ENCODE results near the gene PAM. TPM values are rescaled to one million over a fixed set of nuclear protein-coding genes. Genes with fewer than 3 reads are reported as not detected.

The PAM gene
- total and polyA plus RNA-seq, 2 of the 8 experiments (the other 6 are each of a cell fraction or from before 2014, with no cell fraction given), result 30.4 to 67.8 TPM

GRCh38 chr5:102888483-102888882, 133.4 kb downstream of the PAM start:
- no peak overlapping the region for H3K4me2 ChIP-seq (ENCODE audit: insufficient read depth in 1 of 2, low read depth in 2 of 2, low read length in 2 of 2)
- no peaks in the 10 kb centered on the region for H3K36me3 ChIP-seq (ENCODE audit: control insufficient read depth in 2 of 4, insufficient read depth in 4 of 4, low read length in 3 of 4)
- no peak for DNase-seq (ENCODE audit: low read depth in 1 of 2, low spot score in 2 of 2)
- H3K23ac ChIP-seq (ENCODE audit: insufficient read length), result no peak overlapping the region
- H3K27ac ChIP-seq (ENCODE audit: low read depth, low read length), result no peak overlapping the region
- no peak overlapping the region for H2BK15ac ChIP-seq (ENCODE audit: low read length)
- H3K4ac ChIP-seq (replicated peaks; ENCODE audit: insufficient read length, low read depth, low read length), result no peak overlapping the region
- no peaks in the 10 kb centered on the region for H4K20me1 ChIP-seq (replicated peaks in 1 of 2; ENCODE audit: control insufficient read depth in 1 of 2, insufficient read depth in 2 of 2, low read length in 2 of 2)
- H3K56ac ChIP-seq (replicated peaks; ENCODE audit: insufficient read length, low read depth, low read length), result no peak overlapping the region
- no peak overlapping the region for H4K8ac ChIP-seq (ENCODE audit: extremely low read depth, insufficient read depth, low read length)
- no peak overlapping the region for H4K91ac ChIP-seq (replicated peaks; ENCODE audit: insufficient read length, low read length)
- H3K18ac ChIP-seq (ENCODE audit: extremely low read depth, low read length), result no peak overlapping the region
- no peaks in the 10 kb centered on the region; the same call in 1 of the 2 replicates for H3K23me2 ChIP-seq (ENCODE audit: low read depth, low read length)
- no peaks in the 10 kb centered on the region for H3K4me1 ChIP-seq (replicated peaks in 1 of 4; ENCODE audit: control insufficient read depth in 3 of 4, insufficient read depth in 4 of 4, low read length in 3 of 4)
- H3K79me2 ChIP-seq (ENCODE audit: control insufficient read depth in 1 of 2, insufficient read depth in 2 of 2, low read length in 2 of 2), result no peaks in the 10 kb centered on the region
- H2BK5ac ChIP-seq (ENCODE audit: low read depth, low read length), result no peak overlapping the region
- POLR2A ChIA-PET (ENCODE audit: partially characterized antibody), result interaction anchor here (1.0 kb wide), 1 partner anchor 24 kb away, joined by 3 read pairs; no protein-coding TSS in a partner anchor
- H2AFZ ChIP-seq (ENCODE audit: low read length), result no peak overlapping the region
- TF ChIP-seq RBBP5 (IDR thresholded peaks at IDR 0.05; ENCODE audit: borderline replicate concordance, low read depth, low read length), result no peak
- no peak for TF ChIP-seq POLR2AphosphoS5 (IDR thresholded peaks at IDR 0.05; ENCODE audit: low read depth, low read length)
- no peaks in the 10 kb centered on the region for H3K9me3 ChIP-seq (ENCODE audit: insufficient read depth in 2 of 2, low read depth in 1 of 2, low read length in 1 of 2)
- H2BK12ac ChIP-seq (ENCODE audit: low read depth, low read length), result no peak overlapping the region
- H3K14ac ChIP-seq (ENCODE audit: insufficient read length), result no peak overlapping the region
- H3K9ac ChIP-seq (replicated peaks in 1 of 4; ENCODE audit: extremely low read depth in 1 of 4, low read depth in 3 of 4, low read length in 3 of 4), result no peak overlapping the region
- FAIRE-seq, result no peak
- no peak overlapping the region for H3K4me3 ChIP-seq (ENCODE audit: extremely low read depth in 1 of 4, insufficient read depth in 2 of 4, low read depth in 3 of 4, low read length in 4 of 4)
- H2AK5ac ChIP-seq (ENCODE audit: low read depth, low read length), result no peak overlapping the region
- no peak overlapping the region for H4K5ac ChIP-seq (ENCODE audit: insufficient read length, low read depth, low read length)
- CTCF ChIA-PET (ENCODE audit: partially characterized antibody), result no interaction called here
- no peak overlapping the region for H2BK20ac ChIP-seq (ENCODE audit: low read length)
- H2BK120ac ChIP-seq (replicated peaks; ENCODE audit: low read depth, low read length), result no peak overlapping the region
- no peaks in the 10 kb centered on the region; the same call in 1 of the 2 replicates for H3K79me1 ChIP-seq (ENCODE audit: low read depth, low read length)
- no peaks in the 10 kb centered on the region for H3K27me3 ChIP-seq (replicated peaks in 1 of 4; ENCODE audit: control insufficient read depth in 3 of 4, extremely low read depth in 1 of 4, insufficient read depth in 3 of 4, low read length in 3 of 4)

Data from H1 (cell line).